PC-9 (cell line): ENCODE data around the gene TCAF1.

Experiments used
- EZH2 ChIP-seq: fragments of 200-600 bp; sonication (generic); IDR thresholded peaks from 2 replicates; pipeline ENCODE4 v1.8.0; 2017; ENCODE audit warnings: antibody characterized with exemption, low read depth
- TF ChIP-seq, protein P1 (sequence below): fragments of 200-600 bp; sonication (generic); conservative IDR thresholded peaks from 2 replicates; pipeline ENCODE4 v1.6.1; 2017; ENCODE audit warnings: mixed run types, antibody characterized with exemption, mild to moderate bottlenecking, moderate library complexity

DNA sequence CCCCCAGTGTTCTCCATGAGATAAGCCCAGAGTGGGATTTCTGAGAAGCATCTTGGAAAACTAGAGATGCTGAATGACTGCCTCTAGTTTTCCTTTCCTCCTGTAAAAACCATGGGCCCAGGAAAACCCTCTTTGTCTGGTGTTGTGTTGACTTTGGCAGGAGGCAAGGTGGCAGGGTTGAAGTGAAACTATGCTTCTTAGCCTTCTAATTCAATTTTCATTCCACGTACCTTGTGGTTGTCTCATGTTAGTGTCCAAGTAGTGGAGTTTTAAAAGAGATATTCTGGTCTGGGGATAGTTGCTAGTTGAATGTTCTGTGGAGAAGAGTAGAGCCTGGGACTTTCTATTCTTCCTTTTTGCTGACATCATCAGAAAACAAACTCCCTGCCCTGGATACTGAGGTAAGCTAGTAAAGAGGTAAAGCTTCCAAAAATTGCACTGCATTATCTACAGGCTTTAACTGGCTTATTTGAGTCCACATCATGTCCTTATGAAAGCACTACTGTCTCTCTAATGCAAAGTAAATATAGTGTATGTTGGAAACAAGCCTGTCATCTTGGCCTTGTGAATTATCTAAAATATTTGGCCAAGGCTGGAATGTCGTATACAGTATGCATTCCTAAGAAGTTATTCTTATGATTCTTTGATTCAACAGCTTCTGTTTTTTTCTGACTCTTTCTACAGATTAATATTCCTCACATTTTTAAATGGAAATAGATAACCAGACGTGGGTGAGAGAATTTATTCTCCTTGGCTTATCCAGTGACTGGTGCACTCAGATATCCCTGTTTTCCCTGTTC is 32.8 kb upstream of the TCAF1 start, which contains the start of gene OR2F2:
- TF ChIP-seq, protein P1, sequence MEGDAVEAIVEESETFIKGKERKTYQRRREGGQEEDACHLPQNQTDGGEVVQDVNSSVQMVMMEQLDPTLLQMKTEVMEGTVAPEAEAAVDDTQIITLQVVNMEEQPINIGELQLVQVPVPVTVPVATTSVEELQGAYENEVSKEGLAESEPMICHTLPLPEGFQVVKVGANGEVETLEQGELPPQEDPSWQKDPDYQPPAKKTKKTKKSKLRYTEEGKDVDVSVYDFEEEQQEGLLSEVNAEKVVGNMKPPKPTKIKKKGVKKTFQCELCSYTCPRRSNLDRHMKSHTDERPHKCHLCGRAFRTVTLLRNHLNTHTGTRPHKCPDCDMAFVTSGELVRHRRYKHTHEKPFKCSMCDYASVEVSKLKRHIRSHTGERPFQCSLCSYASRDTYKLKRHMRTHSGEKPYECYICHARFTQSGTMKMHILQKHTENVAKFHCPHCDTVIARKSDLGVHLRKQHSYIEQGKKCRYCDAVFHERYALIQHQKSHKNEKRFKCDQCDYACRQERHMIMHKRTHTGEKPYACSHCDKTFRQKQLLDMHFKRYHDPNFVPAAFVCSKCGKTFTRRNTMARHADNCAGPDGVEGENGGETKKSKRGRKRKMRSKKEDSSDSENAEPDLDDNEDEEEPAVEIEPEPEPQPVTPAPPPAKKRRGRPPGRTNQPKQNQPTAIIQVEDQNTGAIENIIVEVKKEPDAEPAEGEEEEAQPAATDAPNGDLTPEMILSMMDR: no peak
- TF ChIP-seq EZH2: no peak
